H1 (cell line): ENCODE results near the gene SRRM5. TPM values are rescaled to one million over a fixed set of nuclear protein-coding genes. Genes with fewer than 3 reads are reported as not detected.

Experiments
- CTCF ChIA-PET: fragments of 300-600 bp; sonication (Branson Sonifier 250); formaldehyde crosslinking; loops from one replicate; lab custom pipeline; 2021; ENCODE audit not compliant: partially characterized antibody; lab: Charles Lee
- POLR2A ChIA-PET: fragments of 300-600 bp; sonication (Branson Sonifier 250); formaldehyde crosslinking; loops from one replicate; lab custom pipeline; 2021; ENCODE audit warnings: inconsistent platforms; ENCODE audit not compliant: partially characterized antibody; lab: Charles Lee
- DNase-seq, 2 experiments: peaks; one replicate each; pipeline versions ENCODE4 v3.0.0 to v3.0.0-alpha.2; 2010 to 2022; ENCODE audit warnings: low spot score in 2 of 2, low read depth in 1 of 2, mixed read lengths in 1 of 2
- FAIRE-seq: peaks from 2 replicates; lab custom pipeline; 2011; peaks lifted over from hg19 to GRCh38; lab: Jason Lieb, UNC
- H2AFZ ChIP-seq: 2 replicates; pipeline ENCODE4 v1.8.1; 2012; ENCODE audit warnings: low read length, inconsistent platforms
- H2AK5ac ChIP-seq: 2 replicates; pipeline ENCODE4 v1.6.1; 2013; ENCODE audit warnings: low read depth, low read length
- H2BK120ac ChIP-seq: replicated peaks from 2 replicates; pipeline ENCODE3; 2013; ENCODE audit warnings: low read depth, low read length, inconsistent platforms
- H2BK12ac ChIP-seq: 2 replicates; pipeline ENCODE4 v1.6.1; 2013; ENCODE audit warnings: low read depth, low read length
- H2BK15ac ChIP-seq: 2 replicates; pipeline ENCODE4 v1.6.1; 2013; ENCODE audit warnings: low read length
- H2BK20ac ChIP-seq: 2 replicates; pipeline ENCODE4 v1.6.1; 2013; ENCODE audit warnings: low read length
- H2BK5ac ChIP-seq: 2 replicates; pipeline ENCODE4 v1.6.1; 2013; ENCODE audit warnings: low read depth, low read length
- H3K14ac ChIP-seq: 2 replicates; pipeline ENCODE4 v1.6.1; 2013; ENCODE audit warnings: inconsistent platforms; ENCODE audit not compliant: insufficient read length
- H3K18ac ChIP-seq: 2 replicates; pipeline ENCODE4 v1.6.1; 2013; ENCODE audit warnings: low read length; ENCODE audit errors: extremely low read depth
- H3K23ac ChIP-seq: 2 replicates; pipeline ENCODE4 v1.6.1; 2013; ENCODE audit warnings: inconsistent platforms; ENCODE audit not compliant: insufficient read length
- H3K23me2 ChIP-seq: 2 replicates; pipeline ENCODE4 v1.6.1; 2013; ENCODE audit warnings: low read depth, low read length
- H3K27ac ChIP-seq: 2 replicates; pipeline ENCODE4 v1.6.1; 2011; ENCODE audit warnings: low read depth, low read length, inconsistent platforms
- H3K27me3 ChIP-seq, 4 experiments: replicated peaks in 1 of 4; 1 replicate in 1 of 4; 2 replicates in 3 of 4; pipeline versions ENCODE4 v1.6.1 to v1.8.1; 2011 to 2013; ENCODE audit warnings: low read length in 3 of 4, mild to moderate bottlenecking in 3 of 4, inconsistent platforms in 2 of 4, mixed read lengths in 2 of 4, moderate library complexity in 1 of 4; ENCODE audit not compliant: control insufficient read depth in 3 of 4, insufficient read depth in 3 of 4; ENCODE audit errors: extremely low read depth in 1 of 4
- H3K36me3 ChIP-seq, 4 experiments: 2 replicates each; pipeline versions ENCODE4 v1.6.1 to v1.8.1; 2011 to 2013; ENCODE audit warnings: mild to moderate bottlenecking in 4 of 4, low read length in 3 of 4, moderate library complexity in 2 of 4, control low read depth in 1 of 4, inconsistent platforms in 1 of 4; ENCODE audit not compliant: insufficient read depth in 4 of 4, control insufficient read depth in 2 of 4
- H3K4ac ChIP-seq: replicated peaks from 2 replicates; pipeline ENCODE3; 2013; ENCODE audit warnings: low read length, low read depth, mixed read lengths, inconsistent platforms; ENCODE audit not compliant: insufficient read length
- H3K4me1 ChIP-seq, 4 experiments: replicated peaks in 1 of 4; 1 replicate in 1 of 4; 2 replicates in 3 of 4; pipeline versions ENCODE4 v1.6.1 to v1.8.1; 2011 to 2013; ENCODE audit warnings: low read length in 3 of 4, inconsistent platforms in 2 of 4, mixed read lengths in 1 of 4; ENCODE audit not compliant: insufficient read depth in 4 of 4, control insufficient read depth in 3 of 4
- H3K4me2 ChIP-seq, 2 experiments: 2 replicates each; pipeline versions ENCODE4 v1.6.1 to v1.8.1; 2011 to 2013; ENCODE audit warnings: low read depth in 2 of 2, low read length in 2 of 2, control low read depth in 1 of 2, inconsistent platforms in 1 of 2, mild to moderate bottlenecking in 1 of 2; ENCODE audit not compliant: insufficient read depth in 1 of 2
- H3K4me3 ChIP-seq, 4 experiments: fragments of 200-600, 300-600 bp in 1 of 4; sonication (generic), shearing (Covaris generic), sonication (Bioruptor Twin) in 1 of 4; 2 replicates each; pipeline versions ENCODE4 v1.5.1 to v1.8.1; 2011 to 2016; ENCODE audit warnings: low read length in 4 of 4, low read depth in 3 of 4, control low read depth in 2 of 4, inconsistent platforms in 2 of 4, mild to moderate bottlenecking in 2 of 4, mixed read lengths in 1 of 4, moderate library complexity in 1 of 4; ENCODE audit not compliant: insufficient read depth in 2 of 4; ENCODE audit errors: extremely low read depth in 1 of 4
- H3K56ac ChIP-seq: replicated peaks from 2 replicates; pipeline ENCODE3; 2013; ENCODE audit warnings: low read depth, mild to moderate bottlenecking, mixed read lengths, low read length, inconsistent platforms; ENCODE audit not compliant: insufficient read length
- H3K79me1 ChIP-seq: 2 replicates; pipeline ENCODE4 v1.6.1; 2013; ENCODE audit warnings: low read depth, low read length, control low read depth
- H3K79me2 ChIP-seq, 2 experiments: 2 replicates each; pipeline versions ENCODE4 v1.6.1 to v1.8.1; 2012 to 2013; ENCODE audit warnings: low read length in 2 of 2, mild to moderate bottlenecking in 2 of 2, inconsistent platforms in 1 of 2; ENCODE audit not compliant: insufficient read depth in 2 of 2, control insufficient read depth in 1 of 2
- H3K9ac ChIP-seq, 4 experiments: replicated peaks in 1 of 4; 1 replicate in 1 of 4; 2 replicates in 3 of 4; pipeline versions ENCODE4 v1.6.1 to v1.8.1; 2011 to 2013; ENCODE audit warnings: low read depth in 3 of 4, low read length in 3 of 4, control low read depth in 2 of 4, mild to moderate bottlenecking in 2 of 4, moderate library complexity in 2 of 4, inconsistent platforms in 1 of 4; ENCODE audit errors: extremely low read depth in 1 of 4
- H3K9me3 ChIP-seq, 2 experiments: 2 replicates each; pipeline versions ENCODE4 v1.6.1 to v1.8.1; 2012 to 2013; ENCODE audit warnings: mild to moderate bottlenecking in 2 of 2, moderate library complexity in 2 of 2, control low read depth in 1 of 2, inconsistent platforms in 1 of 2, low read depth in 1 of 2, low read length in 1 of 2, mixed read lengths in 1 of 2; ENCODE audit not compliant: insufficient read depth in 2 of 2
- H4K20me1 ChIP-seq, 2 experiments: replicated peaks in 1 of 2; 2 replicates each; pipeline versions ENCODE3 to v1.8.1; 2011 to 2013; ENCODE audit warnings: inconsistent platforms in 2 of 2, low read length in 2 of 2, mild to moderate bottlenecking in 1 of 2; ENCODE audit not compliant: insufficient read depth in 2 of 2, control insufficient read depth in 1 of 2
- H4K5ac ChIP-seq: 2 replicates; pipeline ENCODE4 v1.6.1; 2013; ENCODE audit warnings: low read length, low read depth, mixed read lengths, inconsistent platforms; ENCODE audit not compliant: insufficient read length
- H4K8ac ChIP-seq: 2 replicates; pipeline ENCODE4 v1.8.0; 2013; ENCODE audit warnings: mild to moderate bottlenecking, moderate library complexity, low read length, inconsistent platforms; ENCODE audit not compliant: insufficient read depth; ENCODE audit errors: extremely low read depth
- H4K91ac ChIP-seq: replicated peaks from 2 replicates; pipeline ENCODE3; 2013; ENCODE audit warnings: low read length, mixed read lengths, inconsistent platforms; ENCODE audit not compliant: insufficient read length
- CEBPB ChIP-seq: IDR thresholded peaks from 2 replicates; pipeline ENCODE4 v1.6.1; 2012; ENCODE audit warnings: low read depth, low read length
- CHD2 ChIP-seq: IDR thresholded peaks from 2 replicates; pipeline ENCODE4 v1.6.1; 2012; ENCODE audit warnings: low read length, improper control_type of control experiment
- CREB1 ChIP-seq: IDR thresholded peaks from 2 replicates; pipeline ENCODE4 v1.6.1; 2012; ENCODE audit warnings: inconsistent platforms
- EGR1 ChIP-seq: IDR thresholded peaks from 2 replicates; pipeline ENCODE4 v1.6.1; 2011; ENCODE audit warnings: low read depth, low read length, borderline replicate concordance
- FOSL1 ChIP-seq: IDR thresholded peaks from 2 replicates; pipeline ENCODE4 v1.6.1; 2011; ENCODE audit warnings: mild to moderate bottlenecking, low read depth, low read length, moderate library complexity; ENCODE audit not compliant: insufficient read depth
- GTF2F1 ChIP-seq: IDR thresholded peaks from 2 replicates; pipeline ENCODE4 v1.6.1; 2012; ENCODE audit warnings: low read depth, low read length, improper control_type of control experiment, borderline replicate concordance
- HDAC2 ChIP-seq, 2 experiments: fragments of 300-600 bp in 1 of 2; sonication (generic) in 1 of 2; IDR thresholded peaks; 2 replicates each; pipeline ENCODE4 v1.6.1; 2011 to 2012; ENCODE audit warnings: low read depth in 2 of 2, low read length in 2 of 2, mild to moderate bottlenecking in 2 of 2, moderate library complexity in 2 of 2, borderline replicate concordance in 1 of 2, inconsistent platforms in 1 of 2
- HDAC6 ChIP-seq: IDR thresholded peaks from one replicate; pipeline ENCODE4 v1.7.1; 2012; ENCODE audit warnings: low read depth, mild to moderate bottlenecking, inconsistent platforms, low read length, moderate library complexity
- JUN ChIP-seq: IDR thresholded peaks from 2 replicates; pipeline ENCODE4 v1.6.1; 2011; ENCODE audit warnings: low read depth, mild to moderate bottlenecking, improper control_type of control experiment, low read length
- KDM5A ChIP-seq: fragments of 200-600 bp; IDR thresholded peaks from 2 replicates; pipeline ENCODE4 v1.7.1; 2012; ENCODE audit warnings: mild to moderate bottlenecking, low read length, inconsistent platforms, mixed read lengths
- PHF8 ChIP-seq: fragments of 200-600 bp; sonication (generic); conservative IDR thresholded peaks from 2 replicates; pipeline ENCODE4 v1.7.1; 2012; ENCODE audit warnings: low read depth, mild to moderate bottlenecking, inconsistent platforms, low read length, moderate library complexity
- POLR2A ChIP-seq, 2 experiments: IDR thresholded peaks; 1 replicate in 1 of 2; 2 replicates in 1 of 2; pipeline ENCODE4 v1.6.1; 2011; ENCODE audit warnings: low read depth in 2 of 2, low read length in 2 of 2, mild to moderate bottlenecking in 2 of 2; ENCODE audit errors: control extremely low read depth in 1 of 2
- POLR2AphosphoS5 ChIP-seq: IDR thresholded peaks from 2 replicates; pipeline ENCODE4 v1.6.1; 2011; ENCODE audit warnings: low read depth, low read length
- SIX5 ChIP-seq: IDR thresholded peaks from 2 replicates; pipeline ENCODE4 v1.6.1; 2011; ENCODE audit warnings: mild to moderate bottlenecking, low read depth, low read length
- TEAD4 ChIP-seq: IDR thresholded peaks from 2 replicates; pipeline ENCODE4 v1.6.1; 2012; ENCODE audit warnings: low read depth, low read length, inconsistent platforms, mixed read lengths
- WGBS, 2 experiments: shearing (Covaris generic) in 1 of 2; methylation state at CpG; one replicate each; pipeline versions ENCODE4 v1.1.6 to v1.1.7; 2013 to 2015; ENCODE audit warnings: low lambda C conversion rate in 2 of 2, mixed read lengths in 2 of 2, inconsistent platforms in 1 of 2, low coverage in 1 of 2, missing lambda C conversion rate in 1 of 2; ENCODE audit not compliant: insufficient replicate concordance in 2 of 2, insufficient coverage in 1 of 2, insufficient read length in 1 of 2; ENCODE audit errors: extremely low coverage in 1 of 2, missing lambda C conversion rate in 1 of 2; 5-methylcytosine and 5-hydroxymethylcytosine counted together
- polyA plus RNA-seq, 7 experiments: library from polyadenylated mRNA; depleted of rRNA in 3 of 7; stranded (reverse) in 5 of 7; unstranded in 2 of 7; fragments of >200 nt in 5 of 7; fragments of 200-250 nt in 2 of 7; gene quantifications; 1 replicate in 5 of 7; 2 replicates in 1 of 7; 4 replicates in 1 of 7; pipeline versions ENCODE4 v1.2.1 to v1.2.3, GENCODE V29; 2011 to 2013; ENCODE audit warnings: missing spikeins in 2 of 7, mixed read lengths in 2 of 7
- total RNA-seq: library from RNA; stranded (reverse); fragmentation: NEBNext Ultra II Directional; extraction: Animal tissue kit (Norgen Biotek cat#: 25700); gene quantifications from 2 replicates; pipeline ENCODE4 v1.2.1, GENCODE V29; 2021
- TF ChIP-seq, protein P1 (sequence below): IDR thresholded peaks from 2 replicates; pipeline ENCODE4 v1.6.1; 2012; ENCODE audit warnings: inconsistent platforms

The SRRM5 gene
- total and polyA plus RNA-seq, 2 of the 8 experiments (the other 6 are each of a cell fraction or from before 2014, with no cell fraction given) = 0.06 to 0.11 TPM

DNA sequence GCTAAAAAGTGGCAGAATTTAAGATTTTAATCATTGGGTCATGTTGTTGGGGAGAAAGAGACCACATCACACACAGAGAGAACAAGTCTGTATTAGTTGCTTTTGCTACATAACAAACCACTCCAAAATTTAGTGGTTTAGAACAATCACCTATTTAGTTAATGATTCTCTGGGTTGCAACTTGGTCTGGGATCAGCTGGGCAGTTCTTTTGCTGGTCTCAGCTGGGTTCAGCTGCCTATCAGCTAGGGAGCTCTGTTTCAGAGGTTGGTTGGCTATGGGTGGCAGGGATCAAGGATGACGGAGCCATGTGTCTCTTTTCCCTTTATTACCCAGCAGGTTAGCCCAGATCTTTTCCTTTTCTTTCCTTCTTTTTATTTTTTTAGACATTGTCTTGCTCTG, 27.4 kb upstream of the SRRM5 start:
- ChIA-PET CTCF (interaction anchor here (0.6 to 6.9 kb wide), 8 partner anchors 9 to 901 kb away, joined by 3 to 45 read pairs (median 4); partner anchors contain the start of genes IRGQ, PINLYP and XRCC1), POLR2A (interaction anchor here (0.7 kb wide), 1 partner anchor 29 kb away, joined by 3 read pairs; no protein-coding TSS in a partner anchor)
- H4K20me1 ChIP-seq = peaks cover 2 to 7% of the 10 kb centered on the region in 2 experiments
- no peak overlapping the region for H3K14ac ChIP-seq
- no peak overlapping the region for H2AK5ac ChIP-seq
- H3K18ac ChIP-seq = no peak overlapping the region
- 75% methylated on average over 1 of the region's 1 CpG; no CpG with 5 or more reads in 1 of the 2 experiments for WGBS, 2 experiments
- H3K56ac ChIP-seq = no peak overlapping the region
- H3K27me3 ChIP-seq = no peaks in the 10 kb centered on the region
- no peak overlapping the region for H3K9ac ChIP-seq
- no peak overlapping the region for H2BK15ac ChIP-seq
- H2BK12ac ChIP-seq = no peak overlapping the region
- H2BK20ac ChIP-seq = no peak overlapping the region
- H4K91ac ChIP-seq = no peak overlapping the region
- H3K4me2 ChIP-seq = no peak overlapping the region
- no peak overlapping the region for H3K23ac ChIP-seq
- DNase-seq = no peak
- H2BK5ac ChIP-seq = no peak overlapping the region
- no peak for FAIRE-seq
- H3K27ac ChIP-seq = no peak overlapping the region
- H3K4ac ChIP-seq = no peak overlapping the region
- no peaks in the 10 kb centered on the region for H3K79me2 ChIP-seq
- no peak overlapping the region for H4K5ac ChIP-seq
- no peaks in the 10 kb centered on the region for H3K9me3 ChIP-seq
- H3K23me2 ChIP-seq = peaks cover 13% of the 10 kb centered on the region
- no peak overlapping the region for H2AFZ ChIP-seq
- H3K4me3 ChIP-seq = no peak overlapping the region
- H2BK120ac ChIP-seq = no peak overlapping the region
- H3K36me3 ChIP-seq = peaks cover 0 to 4% (median 1%) of the 10 kb centered on the region in 4 experiments; a peak in 2 of 8 replicates
- H4K8ac ChIP-seq = no peak overlapping the region
- peaks cover 0 to 7% (median 3%) of the 10 kb centered on the region in 4 experiments; a peak in 5 of 7 replicates for H3K4me1 ChIP-seq
- H3K79me1 ChIP-seq = no peaks in the 10 kb centered on the region
- TF ChIP-seq JUN (no peak), CREB1 (no peak), EGR1 (no peak), KDM5A (no peak), SIX5 (no peak), POLR2A (IDR thresholded peaks at IDR 0.05; ENCODE audit: control extremely low read depth in 1 of 2, low read depth in 2 of 2, low read length in 2 of 2) (no peak), CEBPB (no peak), PHF8 (no peak), POLR2AphosphoS5 (no peak), HDAC6 (no peak), HDAC2 (IDR thresholded peaks at IDR 0.05; ENCODE audit: borderline replicate concordance in 1 of 2, low read depth in 2 of 2, low read length in 2 of 2) (no peak), CHD2 (no peak), TEAD4 (no peak), FOSL1 (no peak), GTF2F1 (no peak)
- TF ChIP-seq, protein P1, sequence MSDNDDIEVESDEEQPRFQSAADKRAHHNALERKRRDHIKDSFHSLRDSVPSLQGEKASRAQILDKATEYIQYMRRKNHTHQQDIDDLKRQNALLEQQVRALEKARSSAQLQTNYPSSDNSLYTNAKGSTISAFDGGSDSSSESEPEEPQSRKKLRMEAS = no peak
